HCT116 (cell line): ENCODE measurements around the gene SLC6A18. TPM values are rescaled to one million over a fixed set of nuclear protein-coding genes. Genes with fewer than 3 reads are reported as not detected.

Experiments used
- ATAC-seq: fragments of 200-7000 bp; cut with Tn5 transposase; 2 replicates; pipeline ENCODE4 v1.9.1; 2020; ENCODE audit warnings: mild to moderate bottlenecking, moderate library complexity
- BruUV-seq: library from RNA; stranded (reverse); fragments of 400-500 nt; replicated peaks from 2 replicates; lab custom pipeline; 2021; lab: Mats Ljungman, UMichigan
- CTCF ChIA-PET: fragments of 300-600 bp; sonication (Branson Sonifier 250); formaldehyde crosslinking; loops from one replicate; lab custom pipeline; 2021; ENCODE audit warnings: antibody characterized with exemption; lab: Charles Lee
- POLR2A ChIA-PET: fragments of 300-600, 350-600 bp; sonication (Branson Sonifier 250); formaldehyde crosslinking; loops from one replicate; lab custom pipeline; 2021; ENCODE audit warnings: antibody characterized with exemption; lab: Charles Lee
- RAD21 ChIA-PET, 2 experiments: fragments of 300-600 bp; sonication (Branson Sonifier 250); formaldehyde crosslinking; loops; one replicate each; lab custom pipeline; 2023; ENCODE audit warnings: low total read pairs in 2 of 2; ENCODE audit not compliant: uncharacterized antibody in 2 of 2, unreplicated experiment in 2 of 2, low non-redundant PET in 1 of 2; lab: Charles Lee
- DNase-seq: peaks from one replicate; pipeline ENCODE4 v3.0.0-alpha.2; 2010; ENCODE audit warnings: low read depth, low spot score
- H2AFZ ChIP-seq: fragments of 200-600 bp; shearing (Covaris generic), sonication (generic); 2 replicates; pipeline ENCODE4 v1.6.1; 2017; ENCODE audit warnings: low read depth, mixed run types, mixed read lengths, antibody characterized with exemption, low read length; ENCODE audit not compliant: poor library complexity, severe bottlenecking
- H3K27ac ChIP-seq: 2 replicates; pipeline ENCODE4 v1.5.1; 2012; ENCODE audit warnings: low read depth, low read length
- H3K27me3 ChIP-seq: fragments of 200-600 bp; sonication (generic); 2 replicates; pipeline ENCODE4 v1.6.1; 2016; ENCODE audit warnings: mixed run types, low read length, mixed read lengths; ENCODE audit not compliant: insufficient read depth
- H3K36me3 ChIP-seq, 2 experiments: fragments of 200-500 bp in 1 of 2; fragments of 200-600 bp in 1 of 2; sonication (Bioruptor generic) in 1 of 2; sonication (generic) in 1 of 2; 2 replicates each; pipeline versions ENCODE4 v1.5.1 to v1.6.1; 2014 to 2016; ENCODE audit warnings: low read length in 2 of 2, inconsistent platforms in 1 of 2, mixed read lengths in 1 of 2, mixed run types in 1 of 2; ENCODE audit not compliant: insufficient read depth in 2 of 2, control insufficient read depth in 1 of 2
- H3K4me1 ChIP-seq, 2 experiments: fragments of 200-600 bp in 1 of 2; sonication (generic) in 1 of 2; 2 replicates each; pipeline versions ENCODE4 v1.5.1 to v1.6.1; 2012 to 2017; ENCODE audit warnings: low read length in 2 of 2, inconsistent platforms in 1 of 2, mild to moderate bottlenecking in 1 of 2, mixed read lengths in 1 of 2, mixed run types in 1 of 2, moderate library complexity in 1 of 2; ENCODE audit not compliant: insufficient read depth in 2 of 2, control insufficient read depth in 1 of 2
- H3K4me2 ChIP-seq: fragments of 200-600 bp; sonication (generic); 2 replicates; pipeline ENCODE4 v1.6.1; 2017; ENCODE audit warnings: mixed run types, low read length, mixed read lengths
- H3K4me3 ChIP-seq, 2 experiments: fragments of 200-600 bp in 1 of 2; sonication (generic) in 1 of 2; replicated peaks in 1 of 2; 2 replicates each; pipeline ENCODE4 v1.5.1; 2011 to 2016; ENCODE audit warnings: low read length in 2 of 2, control low read depth in 1 of 2, low read depth in 1 of 2, mild to moderate bottlenecking in 1 of 2, mixed read lengths in 1 of 2, mixed run types in 1 of 2
- H3K79me2 ChIP-seq: fragments of 200-600 bp; sonication (generic); 2 replicates; pipeline ENCODE4 v1.6.1; 2017; ENCODE audit warnings: mild to moderate bottlenecking, mixed run types, low read length, moderate library complexity, mixed read lengths; ENCODE audit not compliant: insufficient read depth
- H3K9ac ChIP-seq: fragments of 200-600 bp; sonication (generic); 2 replicates; pipeline ENCODE4 v1.6.1; 2016; ENCODE audit warnings: low read length, mixed read lengths
- H3K9me2 ChIP-seq: fragments of 200-600 bp; sonication (generic), shearing (Covaris generic); 2 replicates; pipeline ENCODE4 v1.6.1; 2017; ENCODE audit warnings: mixed run types, mild to moderate bottlenecking, moderate library complexity; ENCODE audit not compliant: insufficient read depth
- H3K9me3 ChIP-seq, 2 experiments: fragments of 200-500 bp in 1 of 2; fragments of 200-600 bp in 1 of 2; sonication (Bioruptor generic) in 1 of 2; sonication (generic) in 1 of 2; 2 replicates each; pipeline ENCODE4 v1.6.1; 2014 to 2017; ENCODE audit warnings: low read length in 2 of 2, mixed read lengths in 2 of 2, inconsistent platforms in 1 of 2, low read depth in 1 of 2, mild to moderate bottlenecking in 1 of 2, mixed run types in 1 of 2, moderate library complexity in 1 of 2; ENCODE audit not compliant: control insufficient read depth in 1 of 2, insufficient read depth in 1 of 2
- H4K20me1 ChIP-seq: fragments of 200-600 bp; sonication (generic), shearing (Covaris generic); 2 replicates; pipeline ENCODE4 v1.6.1; 2017; ENCODE audit warnings: mixed run types, mild to moderate bottlenecking, moderate library complexity; ENCODE audit not compliant: insufficient read depth
- CBX3 ChIP-seq: IDR thresholded peaks from 2 replicates; pipeline ENCODE4 v1.6.1; 2012; ENCODE audit warnings: low read depth
- CEBPB ChIP-seq: IDR thresholded peaks from 2 replicates; pipeline ENCODE4 v1.6.1; 2012; ENCODE audit warnings: low read depth
- CTCF ChIP-seq, 3 experiments: fragments of 200-600 bp in 1 of 3; sonication (generic) in 1 of 3; IDR thresholded peaks in 2 of 3; conservative IDR thresholded peaks in 1 of 3; 2 replicates each; pipeline ENCODE4 v1.5.1; 2012 to 2017; ENCODE audit warnings: low read depth in 2 of 3, low read length in 2 of 3, antibody characterized with exemption in 1 of 3, borderline replicate concordance in 1 of 3, control low read depth in 1 of 3, mild to moderate bottlenecking in 1 of 3, mixed read lengths in 1 of 3, mixed run types in 1 of 3, moderate library complexity in 1 of 3; ENCODE audit not compliant: insufficient read depth in 1 of 3
- ELF1 ChIP-seq: IDR thresholded peaks from 2 replicates; pipeline ENCODE4 v1.6.1; 2012; ENCODE audit warnings: low read depth, borderline replicate concordance
- EZH2 ChIP-seq: fragments of 200-600 bp; sonication (generic); IDR thresholded peaks from 2 replicates; pipeline ENCODE4 v1.6.1; 2017; ENCODE audit warnings: antibody characterized with exemption, mixed run types
- EZH2phosphoT487 ChIP-seq: fragments of 200-600 bp; IDR thresholded peaks from 2 replicates; pipeline ENCODE4 v1.6.1; 2018; ENCODE audit warnings: antibody characterized with exemption, borderline replicate concordance
- FOSL1 ChIP-seq: IDR thresholded peaks from 2 replicates; pipeline ENCODE4 v1.6.1; 2012; ENCODE audit warnings: low read depth
- POLR2AphosphoS5 ChIP-seq: IDR thresholded peaks from 2 replicates; pipeline ENCODE4 v1.6.1; 2011; ENCODE audit warnings: mild to moderate bottlenecking, low read depth, low read length, moderate library complexity
- RAD21 ChIP-seq: IDR thresholded peaks from 2 replicates; pipeline ENCODE4 v1.6.1; 2012; ENCODE audit warnings: low read depth, mild to moderate bottlenecking
- SIN3A ChIP-seq: IDR thresholded peaks from 2 replicates; pipeline ENCODE4 v1.6.1; 2012; ENCODE audit warnings: low read depth
- intact Hi-C: fragments of 100-400 bp; cut with micrococcal nuclease; formaldehyde crosslinking; loops from 2 replicates; pipeline ENCODE4 v1.10.0; 2022
- total RNA-seq: library from RNA; stranded (reverse); gene quantifications from one replicate; pipeline ENCODE4 v1.2.1, GENCODE V29; 2021; ENCODE audit not compliant: unreplicated experiment
- TF ChIP-seq, protein P1 (sequence below): IDR thresholded peaks from 2 replicates; pipeline ENCODE4 v1.6.1; 2012

SLC6A18 gene
- total RNA-seq, 1 experiment from 2014 or later, result not detected

DNA sequence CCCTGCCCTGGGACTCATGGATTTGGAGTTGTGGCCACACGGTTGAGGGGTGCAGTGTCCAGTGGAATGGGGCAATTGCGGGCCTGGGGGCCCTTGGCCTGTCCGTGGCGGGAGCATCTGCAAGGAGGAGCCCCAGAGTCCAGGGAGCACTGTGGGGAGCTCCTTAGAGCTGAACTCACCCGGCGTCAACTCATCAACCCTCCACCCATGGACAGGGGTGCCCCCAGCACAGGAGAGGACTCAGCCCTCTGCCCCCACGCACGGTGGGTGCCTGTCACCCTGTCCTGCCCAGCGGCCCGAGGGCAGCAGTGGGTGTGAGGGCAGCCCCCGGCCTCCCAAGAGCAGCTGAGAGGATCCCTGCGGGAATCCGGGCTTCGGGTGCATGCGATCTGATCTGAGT is 550 bp upstream of the SLC6A18 start:
- no TSS peak for BruUV-seq
- Histone ChIP-seq H4K20me1 (no peaks in the 10 kb centered on the region), H3K4me3 (no peak overlapping the region), H3K27ac (no peak overlapping the region), H3K4me1 (peaks cover 0 to 3% of the 10 kb centered on the region in 2 experiments; a peak in 2 of 4 replicates), H2AFZ (no peak overlapping the region), H3K79me2 (no peaks in the 10 kb centered on the region), H3K9me2 (no peaks in the 10 kb centered on the region), H3K9ac (no peak overlapping the region), H3K4me2 (no peak overlapping the region), H3K36me3 (no peaks in the 10 kb centered on the region), H3K27me3 (no peaks in the 10 kb centered on the region), H3K9me3 (no peaks in the 10 kb centered on the region)
- RAD21 ChIA-PET, result no interaction called here
- DNase-seq (no peak), ATAC-seq (no peak)
- CTCF ChIA-PET, result no interaction called here
- intact Hi-C loops, result no loop called here
- POLR2A ChIA-PET, result no interaction called here
- no peak for TF ChIP-seq CTCF (IDR thresholded peaks at IDR 0.05 in 2 of 3, conservative IDR thresholded peaks at IDR 0.05 in 1 of 3; ENCODE audit: borderline replicate concordance in 1 of 3, insufficient read depth in 1 of 3, low read depth in 2 of 3, low read length in 2 of 3)
- no peak for TF ChIP-seq CEBPB
- no peak for TF ChIP-seq FOSL1
- no peak for TF ChIP-seq RAD21
- no peak for TF ChIP-seq POLR2AphosphoS5
- no peak for TF ChIP-seq SIN3A
- no peak for TF ChIP-seq ELF1
- TF ChIP-seq EZH2, result no peak
- TF ChIP-seq, protein P1, sequence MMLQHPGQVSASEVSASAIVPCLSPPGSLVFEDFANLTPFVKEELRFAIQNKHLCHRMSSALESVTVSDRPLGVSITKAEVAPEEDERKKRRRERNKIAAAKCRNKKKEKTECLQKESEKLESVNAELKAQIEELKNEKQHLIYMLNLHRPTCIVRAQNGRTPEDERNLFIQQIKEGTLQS, result no peak
- TF ChIP-seq EZH2phosphoT487, result no peak
- TF ChIP-seq CBX3, result no peak
